ENCODE measurements around the gene PCDH17. TPM values are rescaled to one million over a fixed set of nuclear protein-coding genes. Genes with fewer than 3 reads are reported as not detected.

Gene PCDH17
- total RNA-seq, 3 donors from 2014 or later = 0.93 to 4.8 (median 1.1) TPM

DNA sequence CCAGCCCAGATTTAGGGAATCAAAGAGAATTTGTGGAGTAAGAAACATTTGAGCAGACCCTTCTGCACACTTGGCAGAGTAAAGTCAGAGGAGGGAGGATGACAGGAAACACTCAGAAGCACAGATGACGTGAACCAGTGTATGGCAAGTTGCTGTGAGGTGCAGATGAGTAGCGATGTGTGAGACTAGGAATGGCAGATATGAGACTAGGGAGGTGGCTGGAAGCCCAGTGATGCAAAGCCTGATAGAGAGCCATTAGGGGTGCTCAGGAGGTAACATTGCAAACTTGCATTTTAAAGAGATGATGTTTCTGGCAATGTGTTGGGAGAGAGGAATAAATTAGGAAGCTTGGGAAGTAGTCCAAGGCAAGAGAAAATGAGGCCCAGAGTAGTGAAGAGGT, 44.0 kb downstream of the PCDH17 start:
- intact Hi-C loops (cut with DNase I, micrococcal nuclease) = no loop called here
- H3K4me3 ChIP-seq = no peak overlapping the region
- no peaks in the 10 kb centered on the region for H3K36me3 ChIP-seq (ENCODE audit: low read depth)
- TF ChIP-seq, protein P1, sequence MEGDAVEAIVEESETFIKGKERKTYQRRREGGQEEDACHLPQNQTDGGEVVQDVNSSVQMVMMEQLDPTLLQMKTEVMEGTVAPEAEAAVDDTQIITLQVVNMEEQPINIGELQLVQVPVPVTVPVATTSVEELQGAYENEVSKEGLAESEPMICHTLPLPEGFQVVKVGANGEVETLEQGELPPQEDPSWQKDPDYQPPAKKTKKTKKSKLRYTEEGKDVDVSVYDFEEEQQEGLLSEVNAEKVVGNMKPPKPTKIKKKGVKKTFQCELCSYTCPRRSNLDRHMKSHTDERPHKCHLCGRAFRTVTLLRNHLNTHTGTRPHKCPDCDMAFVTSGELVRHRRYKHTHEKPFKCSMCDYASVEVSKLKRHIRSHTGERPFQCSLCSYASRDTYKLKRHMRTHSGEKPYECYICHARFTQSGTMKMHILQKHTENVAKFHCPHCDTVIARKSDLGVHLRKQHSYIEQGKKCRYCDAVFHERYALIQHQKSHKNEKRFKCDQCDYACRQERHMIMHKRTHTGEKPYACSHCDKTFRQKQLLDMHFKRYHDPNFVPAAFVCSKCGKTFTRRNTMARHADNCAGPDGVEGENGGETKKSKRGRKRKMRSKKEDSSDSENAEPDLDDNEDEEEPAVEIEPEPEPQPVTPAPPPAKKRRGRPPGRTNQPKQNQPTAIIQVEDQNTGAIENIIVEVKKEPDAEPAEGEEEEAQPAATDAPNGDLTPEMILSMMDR (IDR thresholded peaks at IDR 0.05) = no peak
- peaks cover 8% of the 10 kb centered on the region for H3K9me3 ChIP-seq
- DNase-seq (no peak), ATAC-seq (no peak)
- H3K4me1 ChIP-seq (ENCODE audit: low read depth) = no peaks in the 10 kb centered on the region

DNA sequence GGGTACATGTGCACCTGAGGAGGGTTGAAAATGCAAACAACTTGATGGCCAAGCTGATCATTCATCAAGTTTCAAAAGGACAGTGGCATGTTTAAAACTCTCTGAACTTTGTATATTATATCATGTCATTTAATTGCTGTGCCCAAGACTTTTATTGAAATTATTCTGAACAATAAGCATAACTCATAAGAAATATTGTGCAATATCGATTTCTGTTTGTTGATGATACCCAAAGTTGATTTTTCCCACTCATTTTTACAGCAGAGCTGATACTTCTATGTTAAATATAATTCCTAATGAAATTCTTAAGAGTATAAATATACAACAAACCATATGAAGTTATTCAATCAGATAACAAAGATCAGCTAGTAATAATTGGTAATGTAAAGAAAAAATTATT, 49.1 kb downstream of the PCDH17 start:
- H3K4me3 ChIP-seq = no peak overlapping the region
- H3K4me1 ChIP-seq (ENCODE audit: low read depth) = no peaks in the 10 kb centered on the region
- TF ChIP-seq, protein P1 (IDR thresholded peaks at IDR 0.05) = no peak
- no peak for DNase-seq
- peaks cover under 1% of the 10 kb centered on the region for H3K9me3 ChIP-seq
- H3K36me3 ChIP-seq (ENCODE audit: low read depth) = no peaks in the 10 kb centered on the region
- intact Hi-C loops (cut with DNase I, micrococcal nuclease) = no loop called here
- no peak for ATAC-seq

DNA sequence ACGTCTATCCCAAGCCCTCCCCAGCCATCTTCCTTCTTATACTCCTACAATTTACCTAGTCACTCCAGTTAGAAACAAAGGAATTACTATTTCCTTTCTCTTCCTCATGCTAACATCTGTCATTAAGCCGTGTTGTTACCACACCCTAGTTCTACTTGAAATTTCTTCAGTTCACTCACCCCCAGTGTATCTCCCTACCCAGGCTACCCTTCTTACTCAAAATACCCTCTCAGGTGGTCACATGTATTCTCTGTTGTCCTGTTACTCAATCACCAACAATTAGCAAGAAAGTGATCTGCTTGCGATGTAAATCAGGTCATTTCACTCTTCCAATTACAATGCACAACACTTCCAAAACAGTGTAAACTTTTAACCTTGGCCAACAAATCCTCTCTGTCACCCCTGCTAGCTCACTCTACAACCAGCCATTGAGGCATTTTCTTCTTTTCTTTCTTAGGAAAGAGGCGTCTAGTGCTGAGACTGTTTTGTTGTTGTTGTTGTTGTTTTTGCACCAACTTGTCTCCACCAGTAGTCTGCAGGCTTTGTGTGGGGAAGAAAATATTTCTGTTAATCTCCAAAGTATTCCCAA, 50.7 kb downstream of the PCDH17 start:
- Histone ChIP-seq H3K4me3 (no peak overlapping the region), H3K4me1 (ENCODE audit: low read depth) (no peaks in the 10 kb centered on the region), H3K36me3 (ENCODE audit: low read depth) (no peaks in the 10 kb centered on the region), H3K9me3 (peaks cover 2% of the 10 kb centered on the region)
- TF ChIP-seq, protein P1 (IDR thresholded peaks at IDR 0.05) = no peak
- no peak for DNase-seq
- intact Hi-C loops (cut with DNase I, micrococcal nuclease) = no loop called here
- ATAC-seq = no peak

DNA sequence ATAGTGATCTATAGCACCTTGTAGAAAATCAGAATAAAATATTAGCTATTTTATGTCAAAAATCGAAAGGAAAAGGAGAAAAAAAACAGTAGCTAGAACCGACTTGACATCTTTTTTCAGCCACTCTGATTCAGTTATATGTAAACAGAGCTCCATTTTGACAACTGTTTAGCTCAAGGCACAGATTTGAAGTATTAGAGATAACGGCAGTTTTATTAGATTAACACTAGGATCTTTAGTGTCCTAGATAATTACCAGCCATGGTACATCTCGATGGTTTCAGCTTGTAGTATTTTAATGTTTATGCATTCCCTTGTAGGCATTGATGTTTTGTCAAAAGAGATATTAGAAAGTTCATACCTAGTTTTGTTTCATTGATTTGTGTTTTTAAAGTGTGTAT, 67.3 kb downstream of the PCDH17 start:
- ATAC-seq = no peak
- Histone ChIP-seq H3K4me3 (no peak overlapping the region), H3K4me1 (ENCODE audit: low read depth) (no peaks in the 10 kb centered on the region), H3K9me3 (peaks cover 3% of the 10 kb centered on the region), H3K36me3 (ENCODE audit: low read depth) (no peaks in the 10 kb centered on the region)
- TF ChIP-seq, protein P1 (IDR thresholded peaks at IDR 0.05) = no peak
- no peak for DNase-seq
- intact Hi-C loops (cut with DNase I, micrococcal nuclease) = no loop called here

DNA sequence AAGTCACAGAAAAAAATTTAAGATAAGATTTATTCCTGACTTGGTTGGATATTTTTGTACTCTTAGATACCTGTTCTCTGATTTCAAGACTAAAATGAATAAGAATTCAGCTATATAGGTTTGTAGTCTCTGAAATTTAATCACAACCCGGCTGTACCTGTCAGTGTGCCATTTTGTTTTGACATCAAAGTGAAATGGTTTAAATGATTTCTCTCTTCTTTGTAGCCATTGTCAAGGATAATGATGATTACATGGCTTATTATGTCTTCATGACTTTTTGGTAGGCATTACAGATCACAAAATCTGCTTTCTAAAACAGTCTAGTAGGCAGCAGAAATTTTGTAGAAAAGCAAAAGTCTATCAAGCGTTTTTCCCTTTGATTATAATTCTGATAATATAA, 72.5 kb downstream of the PCDH17 start:
- H3K36me3 ChIP-seq (ENCODE audit: low read depth) = no peaks in the 10 kb centered on the region
- ATAC-seq = no peak
- TF ChIP-seq, protein P1 (IDR thresholded peaks at IDR 0.05) = no peak
- intact Hi-C loops (cut with DNase I, micrococcal nuclease) = no loop called here
- H3K9me3 ChIP-seq = peaks cover 2% of the 10 kb centered on the region
- H3K4me3 ChIP-seq = no peak overlapping the region
- DNase-seq = no peak
- H3K4me1 ChIP-seq (ENCODE audit: low read depth) = no peaks in the 10 kb centered on the region

DNA sequence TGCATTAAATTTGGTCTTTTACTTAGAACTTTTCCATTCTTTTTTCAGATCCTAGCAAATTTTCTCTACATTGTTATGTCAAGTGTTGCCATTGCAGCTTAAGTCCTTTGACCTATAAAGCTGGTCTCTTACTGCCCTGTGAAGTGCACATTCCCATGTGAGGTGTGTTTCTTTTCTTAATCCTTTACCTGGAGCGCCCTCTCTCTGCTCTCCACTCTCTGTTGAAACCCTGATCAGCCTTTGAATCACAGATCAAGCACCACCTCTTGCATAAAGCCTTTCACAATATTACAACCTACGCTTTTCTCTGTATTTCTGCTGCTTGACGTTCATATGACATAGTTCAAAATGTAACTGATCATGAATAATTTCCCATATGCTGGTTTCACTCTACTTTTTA, 84.8 kb downstream of the PCDH17 start:
- no peak overlapping the region for H3K4me3 ChIP-seq
- intact Hi-C loops (cut with DNase I, micrococcal nuclease) = no loop called here
- no peaks in the 10 kb centered on the region for H3K36me3 ChIP-seq (ENCODE audit: low read depth)
- ATAC-seq = no peak
- H3K4me1 ChIP-seq (ENCODE audit: low read depth) = no peaks in the 10 kb centered on the region
- TF ChIP-seq, protein P1 (IDR thresholded peaks at IDR 0.05) = no peak
- DNase-seq = no peak
- H3K9me3 ChIP-seq = no peaks in the 10 kb centered on the region

All from mucosa of descending colon (tissue), 3 donors.